ENCODE measurements around the gene TMEM140.

DNA sequence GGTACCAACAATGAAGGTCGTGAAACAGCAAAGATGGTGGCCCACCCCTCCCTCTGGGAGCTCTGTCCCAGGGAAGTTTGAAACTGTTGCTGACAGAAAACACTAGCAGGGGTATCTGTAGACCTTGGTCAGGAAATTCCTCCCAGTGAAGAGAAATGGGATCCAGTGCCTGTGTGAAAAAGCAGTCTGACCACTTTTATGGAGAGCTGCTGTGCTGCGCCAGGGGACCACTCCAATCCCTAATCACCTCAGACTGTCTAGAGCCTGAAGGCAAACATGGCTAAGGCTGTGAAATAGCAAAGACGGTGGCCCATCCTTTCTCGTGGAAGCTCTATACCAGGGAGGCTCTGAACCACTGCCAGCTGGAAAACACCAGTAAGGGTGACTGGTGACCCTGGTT lies 38.3 kb upstream of the TMEM140 start:
- TF ChIP-seq TAF1 (IDR thresholded peaks at IDR 0.05; ENCODE audit: borderline replicate concordance, low read depth, low read length) (no peak), POLR2A (IDR thresholded peaks at IDR 0.05; ENCODE audit: low read depth, low read length) (no peak)
